ENCODE measurements around the gene INPP5D.
"Not testable (repeated sequence)": the region's sequence is repeated elsewhere in the genome, so short reads cannot be mapped to it uniquely, and the experiment has no call there.

INPP5D gene

DNA sequence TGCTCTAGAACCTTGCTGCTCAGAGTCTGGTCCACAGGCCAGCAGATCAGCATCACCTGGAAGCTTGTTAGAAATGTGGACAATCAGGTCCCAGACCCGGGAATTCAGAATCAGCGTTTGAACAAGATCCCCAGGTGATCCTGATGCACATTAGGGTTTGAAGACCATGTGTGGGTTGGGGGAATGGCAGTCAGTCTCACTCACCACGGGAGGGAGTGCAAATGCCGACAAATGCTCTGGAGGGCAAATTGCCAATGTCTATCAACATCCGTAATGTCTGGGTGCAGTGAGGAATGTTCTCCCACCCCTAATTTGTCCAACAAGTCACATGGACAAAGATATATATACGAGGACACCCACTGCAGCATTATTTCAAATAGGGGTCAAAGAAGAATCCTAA, 34.5 kb downstream of the INPP5D start:
- DNase-seq: no peak

DNA sequence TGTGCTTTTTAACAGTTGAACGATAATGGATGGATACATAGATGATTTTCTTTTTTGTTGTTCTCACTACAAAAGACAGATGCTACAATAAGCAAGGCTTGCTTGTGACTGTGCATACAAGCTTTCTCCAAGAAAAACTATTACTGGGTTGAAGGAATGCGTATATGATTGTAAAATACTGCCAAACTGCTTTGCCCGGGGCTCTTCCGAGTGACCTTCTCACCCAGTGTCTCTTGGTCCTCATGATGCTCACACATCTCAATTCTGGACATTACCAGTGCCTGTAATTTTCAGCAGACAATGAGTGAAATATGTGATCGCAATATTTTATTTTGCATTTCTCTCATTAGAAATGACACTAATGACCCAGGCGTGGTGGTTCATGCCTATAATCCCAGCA, 35.9 kb downstream of the INPP5D start:
- DNase-seq: no peak

DNA sequence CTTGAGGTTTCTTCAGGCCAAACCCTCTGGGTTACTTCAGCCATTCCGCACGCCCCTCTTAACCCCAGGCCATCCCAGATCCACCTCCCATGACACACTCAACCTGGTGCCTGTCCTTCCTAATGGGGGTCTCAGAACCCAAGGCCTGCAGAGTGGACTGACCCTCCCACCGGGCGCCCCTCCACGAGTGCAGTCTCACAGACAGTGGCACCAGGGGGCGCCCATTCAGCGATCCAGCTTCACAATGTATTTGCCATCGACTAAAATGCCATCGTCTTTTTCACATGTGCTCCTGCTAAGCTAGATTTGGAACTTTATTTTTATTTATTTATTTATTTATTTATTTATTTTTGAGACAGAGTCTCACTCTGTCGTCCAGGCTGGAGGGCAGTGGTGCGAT, 38.5 kb downstream of the INPP5D start:
- no peak for DNase-seq

DNA sequence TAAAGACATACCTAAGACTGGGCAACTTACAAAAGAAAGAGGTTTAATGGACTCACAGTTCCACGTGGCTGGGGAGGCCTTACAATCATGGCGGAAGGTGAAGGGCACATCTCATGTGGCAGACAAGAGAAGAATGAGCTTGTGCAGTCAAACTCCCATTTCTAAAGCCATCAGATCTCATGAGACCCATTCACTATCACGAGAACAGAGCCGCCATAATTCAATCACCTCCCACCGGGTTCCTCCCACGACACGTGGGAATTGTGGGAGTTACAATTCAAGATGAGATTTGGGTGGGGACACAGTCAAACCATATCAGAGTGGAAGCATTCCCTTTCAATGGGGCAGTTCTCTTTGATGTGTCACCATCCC, 39.7 kb downstream of the INPP5D start:
- DNase-seq: not testable (repeated sequence)

DNA sequence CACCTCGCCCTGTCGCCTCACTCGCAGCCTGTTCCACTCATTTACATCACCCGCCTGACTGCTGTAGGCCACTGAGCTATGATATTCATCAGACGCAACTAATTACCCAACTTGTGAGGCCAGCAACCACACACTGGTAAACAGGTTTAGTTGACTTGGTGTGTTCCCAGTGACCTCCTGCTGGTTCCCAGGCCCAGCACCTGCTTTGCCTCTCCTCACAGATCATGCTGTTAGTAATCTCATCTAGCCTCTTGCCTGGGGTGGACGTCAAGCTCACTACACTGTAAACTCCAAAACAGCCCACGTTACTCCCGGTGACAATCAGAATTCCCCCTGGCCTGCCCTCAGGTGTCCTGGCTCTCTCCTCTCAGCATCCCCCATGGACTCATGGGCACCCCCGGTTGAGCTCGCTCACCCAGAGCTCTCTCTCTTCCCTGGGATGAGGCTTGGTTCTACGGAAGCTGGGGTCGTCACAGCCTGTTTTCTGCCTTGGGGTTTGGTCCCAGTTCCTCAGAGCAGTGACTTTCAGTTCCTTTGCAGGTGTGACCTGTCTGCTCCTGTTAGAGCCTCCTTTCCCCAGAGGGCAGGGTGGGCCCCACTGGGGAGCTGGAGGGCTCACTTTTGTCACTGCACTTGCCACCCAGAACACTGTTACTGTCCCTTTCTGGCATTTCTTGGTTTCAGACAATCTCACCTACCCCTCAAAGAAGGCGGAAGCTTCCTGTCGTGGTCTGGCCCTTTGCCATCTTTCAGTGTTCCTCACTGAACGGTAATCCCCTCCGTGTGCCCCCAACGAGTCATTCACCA, 40.3 kb downstream of the INPP5D start:
- DNase-seq: no peak

DNA sequence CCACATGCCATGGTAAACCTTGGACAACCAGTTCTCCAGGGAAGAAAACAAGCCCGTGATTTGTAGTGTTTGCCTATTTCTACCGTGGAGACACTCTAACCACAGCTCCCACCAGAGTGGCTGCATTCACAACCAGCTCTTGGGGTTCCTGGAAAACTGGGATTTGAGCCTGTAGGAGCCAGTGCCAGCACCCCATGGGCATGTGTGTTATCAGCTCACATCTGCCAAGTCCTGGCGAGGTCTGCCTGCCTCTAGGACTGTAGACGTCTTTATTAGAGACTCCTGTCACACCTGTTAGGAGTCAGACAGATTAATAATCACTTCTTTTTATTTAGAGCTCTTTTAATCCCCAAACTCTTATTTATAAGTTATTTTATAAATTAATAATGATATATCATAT, 41.0 kb downstream of the INPP5D start:
- DNase-seq: no peak

DNA sequence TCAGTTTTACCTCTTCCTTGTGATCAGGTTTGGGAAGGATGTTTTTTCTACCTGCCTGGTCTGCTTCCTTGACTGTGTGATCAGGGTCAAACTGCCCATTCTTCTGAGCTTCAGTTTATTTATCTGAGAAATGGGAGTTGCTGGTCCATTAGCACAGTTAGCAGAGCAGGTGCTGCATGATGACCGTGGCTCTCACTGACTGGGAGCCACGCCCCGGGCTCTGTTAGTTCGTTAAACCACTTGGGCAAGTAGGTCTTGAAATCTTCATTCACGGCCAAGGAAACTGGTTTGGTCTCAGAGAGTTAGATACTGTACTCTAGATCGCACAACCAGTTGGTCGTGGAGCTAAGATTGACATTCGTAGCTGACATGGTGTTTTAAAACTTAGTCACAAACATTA, 41.7 kb downstream of the INPP5D start:
- DNase-seq: no peak

DNA sequence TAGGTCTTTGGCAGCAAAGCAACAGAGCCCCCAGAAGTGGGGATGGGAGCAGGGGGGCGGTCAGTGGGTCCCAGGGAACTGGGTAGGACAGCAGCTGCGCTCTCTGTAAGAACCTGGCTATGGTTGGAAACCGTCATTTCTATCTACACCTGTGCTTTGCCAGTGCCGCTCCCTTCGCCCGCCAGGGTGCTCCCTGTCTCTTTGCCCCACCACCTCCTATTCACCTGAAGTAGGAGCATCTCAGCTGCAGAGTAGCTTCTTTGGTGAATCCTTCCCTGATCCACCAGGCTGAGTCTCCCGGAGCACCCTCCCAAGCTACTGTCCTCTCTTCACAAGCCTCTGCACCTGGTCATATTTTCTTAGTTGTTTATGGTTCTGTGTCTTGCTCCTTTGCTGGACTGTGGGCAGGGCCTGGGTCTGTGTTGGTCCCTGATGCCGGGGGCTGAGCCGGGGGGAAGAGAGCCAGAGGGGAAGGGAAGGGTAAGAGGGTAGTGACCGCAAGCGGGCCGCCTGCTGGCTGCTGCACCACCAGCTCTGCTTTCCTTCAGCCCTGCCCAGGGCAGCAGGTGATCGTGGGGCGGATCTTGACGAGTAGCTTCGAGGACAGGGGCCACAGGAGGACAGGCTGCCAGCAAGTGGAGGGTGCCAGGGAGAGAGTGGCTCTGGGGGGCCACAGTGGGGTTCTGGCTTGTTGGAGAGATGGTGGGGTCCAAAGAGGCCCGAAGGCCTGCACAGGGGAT, 45.2 kb downstream of the INPP5D start:
- DNase-seq: no peak

DNA sequence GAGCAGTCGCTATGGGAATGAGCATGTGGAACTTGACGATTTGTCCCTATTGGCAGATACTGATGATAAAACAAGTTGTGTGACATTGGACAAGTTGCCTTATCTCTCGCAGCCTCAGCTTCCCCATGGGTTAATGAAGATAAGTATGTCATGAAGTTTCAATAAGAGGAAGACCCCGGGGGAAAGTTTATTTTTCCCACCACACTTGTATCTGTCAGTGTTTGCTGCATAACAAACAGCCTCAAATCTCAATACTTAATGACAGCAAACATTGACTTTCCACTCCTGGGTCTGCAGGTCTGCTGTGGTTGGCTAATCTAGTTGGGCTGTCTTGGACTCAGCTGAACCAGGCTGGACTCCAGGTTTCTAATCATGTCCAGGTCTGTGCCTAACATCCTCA, 45.8 kb downstream of the INPP5D start:
- no peak for DNase-seq

DNA sequence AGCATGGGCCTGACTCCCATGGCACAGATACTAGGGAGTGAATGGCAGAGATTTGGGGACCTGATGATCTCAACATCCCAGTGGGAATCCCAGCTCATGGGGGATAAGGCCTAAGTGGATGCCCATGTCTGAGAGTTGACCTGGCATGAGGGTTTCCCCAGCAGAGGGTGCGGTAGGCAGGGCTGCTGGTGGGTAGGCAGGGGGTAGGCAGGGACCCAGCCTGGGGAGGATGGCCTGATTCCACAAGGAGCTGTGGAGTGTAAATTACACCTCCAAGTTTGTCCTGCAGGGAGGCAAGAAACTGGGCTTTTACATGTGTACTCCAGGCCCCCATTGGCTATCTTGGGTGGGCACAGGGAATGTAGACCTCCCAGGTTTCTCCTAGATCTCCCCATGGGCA, 46.9 kb downstream of the INPP5D start:
- DNase-seq: no peak

DNA sequence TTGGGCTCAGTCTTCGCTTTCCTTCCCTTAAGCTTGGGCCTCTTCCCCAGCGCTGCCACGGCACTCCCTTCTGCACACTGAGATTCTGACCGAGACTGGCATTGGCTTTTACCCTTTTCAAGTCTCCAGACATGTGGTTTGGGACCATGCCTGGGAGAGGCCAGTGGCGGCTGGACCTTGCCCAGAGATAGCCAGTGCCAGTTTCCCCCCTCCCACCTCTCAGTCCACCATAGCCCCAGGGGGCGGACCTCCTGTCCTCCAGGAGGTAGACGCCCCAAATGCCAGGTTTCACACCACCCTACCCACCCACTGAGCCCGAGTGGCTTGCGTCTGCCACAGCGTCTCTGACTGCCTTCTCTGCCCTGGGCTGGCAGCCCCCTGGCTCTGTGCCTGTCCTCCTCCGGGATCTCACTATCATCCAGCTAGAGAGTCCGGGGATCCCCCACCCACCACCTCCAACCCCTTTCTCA, 47.7 kb downstream of the INPP5D start:
- DNase-seq: no peak

DNA sequence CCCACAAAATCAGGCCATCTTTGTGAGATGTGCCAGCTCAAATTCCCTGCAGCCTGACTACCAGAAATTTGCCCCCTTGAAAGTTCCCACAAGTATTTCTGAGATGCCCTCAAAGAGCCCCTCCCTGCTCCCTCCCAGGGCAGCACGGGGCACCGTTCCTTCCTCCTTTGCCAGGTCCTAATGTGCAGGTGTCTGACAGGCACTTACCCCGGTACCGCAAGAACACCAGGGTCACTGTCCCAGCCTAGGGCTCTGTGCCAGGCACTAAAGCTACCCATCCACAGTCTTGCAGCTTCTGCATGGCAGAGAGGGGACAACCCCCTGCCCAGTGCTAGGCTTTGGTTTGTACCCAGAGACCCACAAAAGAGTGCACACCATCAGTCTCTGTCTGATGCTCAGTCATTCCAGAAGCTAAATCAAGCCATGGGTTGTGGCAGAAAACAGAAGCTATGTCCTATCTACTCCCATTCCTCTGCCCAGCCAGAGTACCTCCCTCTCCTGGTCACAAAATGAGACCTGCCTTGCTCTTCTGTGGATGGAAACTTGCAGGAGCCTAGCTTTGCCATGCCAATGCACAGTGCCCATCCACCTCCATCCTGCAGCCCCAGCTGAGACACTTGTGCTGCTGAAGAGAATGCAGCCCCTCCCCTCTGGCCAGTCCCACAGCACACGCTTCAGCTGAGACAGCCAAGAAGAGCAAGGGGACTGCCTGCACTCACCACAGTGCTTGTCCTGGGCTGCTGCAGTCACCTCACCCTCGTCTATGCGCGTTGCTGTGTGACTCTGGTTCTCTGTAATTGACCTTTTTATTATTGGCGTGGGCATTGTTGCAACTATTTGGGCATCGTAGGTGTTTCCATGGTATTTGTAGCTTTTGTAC, 48.7 kb downstream of the INPP5D start:
- DNase-seq: no peak

DNA sequence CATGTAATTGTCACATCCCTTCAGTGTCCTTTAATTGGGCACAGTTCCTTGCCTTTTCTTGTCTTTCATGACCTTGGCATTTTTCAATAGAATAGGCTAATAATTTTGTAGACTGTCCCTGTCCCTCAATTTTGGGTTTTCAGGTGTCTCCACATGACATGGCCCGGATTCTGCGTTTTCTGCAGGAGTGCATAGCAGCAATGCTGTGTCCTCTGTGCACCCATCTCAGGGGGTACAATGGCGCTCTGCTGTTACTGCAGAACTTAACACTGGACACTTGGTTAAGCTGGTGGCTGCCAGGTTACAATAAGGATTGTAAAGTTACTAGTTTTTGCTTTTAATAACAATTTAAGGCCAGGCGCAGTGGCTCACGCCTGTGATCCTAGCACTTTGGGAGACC, 51.3 kb downstream of the INPP5D start:
- DNase-seq: no peak

DNA sequence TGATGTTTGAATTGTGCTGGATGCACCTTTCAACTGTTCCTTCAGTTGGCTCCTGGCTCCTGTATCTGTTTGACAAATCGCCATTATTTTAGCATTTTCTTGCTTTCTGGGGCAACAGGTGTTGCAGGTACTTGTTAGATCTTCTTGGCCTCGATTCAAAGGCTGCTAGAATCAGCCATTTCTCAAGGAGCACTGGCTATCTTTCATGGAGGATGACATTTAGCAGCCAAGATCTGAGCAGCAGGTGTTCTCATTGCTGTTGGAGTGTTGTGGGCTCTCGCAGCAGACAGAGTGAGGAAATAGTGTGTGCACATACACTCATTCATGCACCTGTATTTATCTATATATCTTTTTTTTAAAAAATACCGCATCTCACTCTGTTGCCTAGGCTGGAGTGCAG, 52.2 kb downstream of the INPP5D start:
- DNase-seq: no peak

DNA sequence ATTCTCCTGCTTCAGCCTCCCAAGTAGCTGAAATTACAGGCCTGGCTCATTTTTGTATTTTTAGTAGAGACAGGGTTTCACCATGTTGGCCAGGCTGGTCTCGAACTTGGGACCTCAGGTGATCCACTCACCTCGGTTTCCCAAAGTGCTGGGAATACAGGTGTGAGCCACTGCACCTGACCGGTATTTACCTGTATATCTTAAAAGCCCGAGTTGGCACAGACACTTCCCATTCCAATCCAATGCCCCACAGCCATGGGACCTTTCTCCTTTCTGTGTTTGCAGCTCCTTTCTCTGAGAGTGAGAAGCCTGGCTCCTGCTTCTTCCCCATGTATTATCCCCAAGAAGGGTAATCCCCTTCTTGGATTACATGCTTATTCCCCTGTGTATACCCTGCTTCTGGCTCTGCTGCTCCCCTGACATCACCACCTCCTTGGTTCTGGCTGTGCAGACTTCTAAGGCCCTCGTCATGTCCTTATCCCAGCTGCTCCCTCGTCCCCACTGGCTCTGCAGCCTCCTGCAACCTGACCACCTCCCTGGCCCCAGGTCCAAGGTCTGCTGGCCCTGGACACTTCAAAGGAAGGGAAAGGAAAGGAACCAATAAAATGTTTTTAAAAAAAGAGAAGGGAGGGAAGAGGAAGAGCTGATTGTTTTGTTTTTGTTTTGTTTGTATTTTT, 52.8 kb downstream of the INPP5D start:
- DNase-seq: no peak

DNA sequence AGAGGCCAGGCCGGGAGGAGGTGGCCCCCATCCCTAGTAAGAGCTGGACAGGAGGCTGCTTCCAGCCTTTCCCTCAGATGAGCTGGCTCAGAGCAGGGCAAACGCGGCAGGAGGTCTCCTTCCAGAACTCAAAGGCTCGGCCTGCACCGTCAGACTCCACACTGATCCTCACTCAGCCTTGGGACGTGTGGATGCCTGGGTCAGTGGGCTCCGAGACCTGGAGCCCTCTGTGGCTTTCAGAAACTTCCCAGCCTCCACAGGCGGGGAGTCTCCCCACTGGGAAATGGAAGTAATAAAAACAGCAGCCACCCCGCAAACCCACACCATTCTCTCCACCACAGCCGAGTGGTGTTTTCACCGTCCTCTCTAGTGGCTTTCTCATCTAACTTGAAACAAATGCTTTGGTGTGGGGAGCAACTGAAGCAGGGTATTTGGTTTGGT, 54.3 kb downstream of the INPP5D start:
- no peak for DNase-seq

DNA sequence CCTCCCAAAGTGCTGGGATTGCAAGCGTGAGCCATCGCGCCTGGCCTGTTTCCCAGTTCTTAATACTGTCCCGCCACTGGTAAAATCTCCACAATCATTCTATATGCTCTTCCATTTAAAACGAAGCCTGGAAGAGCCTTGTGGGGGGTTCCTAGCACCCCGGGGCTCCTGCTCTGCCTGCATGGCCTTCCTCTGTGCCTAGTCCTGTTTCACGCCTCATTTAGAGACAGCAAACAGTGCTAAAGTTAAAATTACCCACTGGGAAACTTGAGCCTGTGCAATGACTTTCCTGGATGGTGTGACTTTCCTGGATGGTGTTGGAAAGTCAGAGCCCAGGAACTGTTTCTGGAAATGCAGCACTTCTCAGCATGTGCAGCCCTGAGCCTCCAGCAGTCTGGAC, 55.0 kb downstream of the INPP5D start:
- no peak for DNase-seq

DNA sequence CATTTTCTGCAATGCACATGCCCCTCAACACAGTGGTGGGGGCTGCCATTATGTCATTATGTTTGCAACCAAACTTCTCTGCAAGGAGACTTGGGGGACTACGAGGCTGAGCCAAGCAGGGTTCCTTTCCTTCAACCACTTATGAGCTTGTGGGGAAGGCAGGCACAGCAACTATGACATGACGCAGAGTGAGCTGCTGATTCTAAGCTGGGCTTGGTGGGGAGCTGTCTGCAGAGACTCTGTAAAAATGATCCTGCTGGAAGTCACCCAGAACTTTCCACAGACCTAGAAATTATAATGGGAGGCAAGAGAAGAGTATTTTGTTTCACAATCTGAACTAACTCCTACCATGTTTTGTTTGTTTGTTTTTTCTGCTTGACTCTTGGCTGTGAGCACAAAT, 55.6 kb downstream of the INPP5D start:
- no peak for DNase-seq

DNA sequence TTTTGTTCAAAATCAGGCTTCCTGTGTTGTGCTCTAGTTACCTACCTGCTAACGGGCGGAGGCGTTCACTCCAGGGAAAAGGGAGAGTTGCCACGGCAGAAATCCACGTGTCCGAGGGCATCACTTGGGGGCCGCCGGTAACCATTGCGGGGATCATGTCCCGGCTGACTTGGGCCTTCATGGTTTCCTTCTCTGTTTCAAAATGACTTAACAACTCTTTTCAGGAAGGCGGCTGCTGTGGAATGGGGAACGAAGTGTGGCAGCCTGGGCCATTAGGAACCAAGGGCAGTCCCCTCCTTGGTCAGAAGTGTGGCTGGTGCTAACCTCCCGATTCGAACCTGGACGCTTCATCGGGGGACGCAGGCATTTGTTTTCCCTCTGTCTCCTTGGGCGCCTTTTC, 56.8 kb downstream of the INPP5D start:
- DNase-seq: peak; percentile 20

DNA sequence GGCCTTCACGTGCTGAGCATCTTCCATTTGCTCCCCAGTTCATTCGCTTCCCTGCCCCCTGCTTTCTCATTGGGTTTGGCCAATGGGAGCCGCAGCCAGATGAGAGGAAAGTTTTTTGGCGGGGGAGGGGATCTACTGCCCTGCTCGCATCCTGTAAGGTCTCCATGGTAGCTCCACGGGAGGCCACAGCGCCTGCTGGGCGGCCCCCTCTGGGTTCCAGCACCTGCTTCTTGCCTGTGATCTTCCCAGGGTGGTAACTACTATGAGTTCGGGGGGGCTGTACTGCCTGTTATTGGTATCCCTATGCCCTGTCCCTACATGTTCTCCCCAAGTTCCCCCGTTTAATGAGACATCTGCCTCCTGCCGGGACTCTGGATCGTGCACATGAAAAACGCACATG, 57.2 kb downstream of the INPP5D start:
- DNase-seq: no peak

DNA sequence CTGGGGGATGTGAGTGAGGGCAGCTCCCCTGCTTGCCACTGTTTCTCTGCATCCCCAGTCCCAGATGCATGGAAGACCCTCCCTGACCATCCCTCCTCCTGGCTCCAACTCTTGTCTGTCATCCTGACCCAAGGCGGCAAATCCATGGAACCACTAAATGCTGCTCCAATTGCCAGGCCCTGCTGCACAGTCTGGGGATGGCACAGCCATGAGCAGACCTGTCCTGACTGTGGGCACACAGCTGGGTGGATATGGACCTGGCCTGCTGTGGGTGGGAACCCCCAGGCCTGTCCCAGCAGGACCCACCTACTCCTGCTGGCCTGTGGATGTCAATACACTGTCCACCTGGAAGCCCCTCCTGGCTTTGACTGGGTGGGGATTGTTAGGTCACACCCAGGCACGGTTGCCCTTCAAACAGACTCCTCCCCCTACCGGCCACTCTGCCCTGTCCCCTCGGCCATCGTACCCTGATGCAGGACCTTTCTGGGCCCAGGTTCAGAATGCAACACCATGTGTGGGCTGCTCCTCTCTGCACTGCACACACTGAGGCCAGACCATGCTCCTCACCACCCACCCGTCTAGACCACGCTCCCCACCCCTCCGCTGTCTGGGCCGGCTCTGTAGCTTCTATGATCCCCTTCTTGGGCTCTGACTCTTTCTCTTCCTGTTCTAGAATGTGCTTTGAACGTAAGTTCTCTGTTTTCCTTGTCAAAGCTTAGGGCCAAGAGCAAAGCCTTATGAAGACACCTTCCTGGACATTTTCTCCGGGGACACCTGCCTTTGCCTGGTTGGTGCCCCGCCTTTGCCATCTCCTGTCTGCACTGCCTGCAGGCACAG, 57.9 kb downstream of the INPP5D start:
- no peak for DNase-seq

DNA sequence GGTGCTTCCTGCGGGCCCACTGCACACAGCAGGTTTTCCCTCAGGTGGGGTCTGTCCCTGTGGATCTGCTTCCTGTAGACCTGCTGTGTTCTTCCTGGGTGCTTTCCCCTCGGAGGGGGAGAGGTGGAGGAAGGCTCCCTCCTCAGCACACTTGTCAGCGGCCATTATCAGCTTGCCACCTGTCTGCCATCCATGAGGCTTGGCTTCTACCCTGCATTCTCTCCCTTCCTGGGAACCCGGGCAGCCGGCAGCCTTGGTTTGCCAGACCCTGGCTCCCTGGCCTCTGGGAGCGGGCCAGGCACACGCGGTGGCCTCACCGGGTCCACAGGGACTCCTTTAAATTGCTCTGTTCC, 58.5 kb downstream of the INPP5D start:
- DNase-seq: no peak

Measured in midbrain (tissue), 1 donor.